Middle frontal gyrus (tissue), 1 donor: ENCODE results near the gene RABGGTA.
"Not testable (repeated sequence)": the region's sequence is repeated elsewhere in the genome, so short reads cannot be mapped to it uniquely, and the experiment has no call there.

Experiments used
- DNase-seq: peaks from one replicate; pipeline ENCODE4 v3.0.0-alpha.2; 2015; ENCODE audit warnings: low spot score; ENCODE audit errors: extremely low spot score

Gene RABGGTA

DNA sequence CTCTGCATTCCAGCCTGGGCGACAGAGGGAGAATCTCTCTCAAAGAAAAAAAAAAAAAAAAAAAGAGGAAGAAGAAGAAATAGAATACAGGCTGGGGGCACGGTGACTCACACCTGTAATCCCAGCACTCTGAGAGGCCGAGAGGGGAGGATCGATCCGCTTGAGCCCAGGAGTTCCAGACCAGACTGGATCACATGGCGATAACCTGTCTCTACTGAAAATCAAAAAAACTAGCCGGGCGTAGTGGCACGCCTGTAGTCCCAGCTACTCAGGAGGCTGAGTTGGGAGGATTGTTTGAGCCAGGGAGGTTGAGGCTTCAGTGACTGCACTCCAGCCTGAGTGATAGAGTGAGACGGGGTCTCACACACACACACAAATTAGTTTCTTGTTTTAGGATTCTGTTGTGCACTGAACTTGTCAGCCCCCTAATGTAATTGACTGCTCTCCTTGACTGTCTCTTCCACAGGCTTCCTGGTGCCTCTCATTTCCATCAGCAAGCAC lies 28.0 kb downstream of the RABGGTA start:
- no peak for DNase-seq

- DNase-seq = peak; percentile 84
These were observed 29.5 kb downstream of the RABGGTA start for GRCh38 chr14:24241829-24242443.

GRCh38 chr14:24240110-24240918 lies 31.1 kb downstream of the RABGGTA start:
- no peak for DNase-seq

DNA sequence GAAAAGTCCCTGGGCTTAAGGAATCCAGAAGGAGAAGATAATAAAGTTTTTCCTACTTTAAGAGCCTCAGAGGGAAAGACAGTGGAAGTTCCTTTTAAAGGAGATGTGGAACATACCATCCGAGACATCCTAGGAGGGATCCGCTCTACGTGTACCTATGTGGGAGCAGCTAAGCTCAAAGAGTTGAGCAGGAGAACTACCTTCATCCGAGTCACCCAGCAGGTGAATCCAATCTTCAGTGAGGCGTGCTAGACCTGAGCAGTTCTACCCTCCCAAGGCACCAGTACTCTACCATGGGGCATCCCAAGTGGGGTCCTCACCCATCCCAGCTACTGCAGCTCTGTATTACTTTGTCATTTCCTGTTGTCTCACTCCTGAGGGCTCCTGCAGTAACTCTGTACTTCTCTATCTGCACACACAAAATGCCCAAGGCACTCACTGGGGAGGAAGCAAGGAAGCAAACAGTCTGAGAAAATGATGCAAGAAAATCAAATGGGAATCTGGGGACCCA lies 32.8 kb downstream of the RABGGTA start:
- DNase-seq = no peak

DNA sequence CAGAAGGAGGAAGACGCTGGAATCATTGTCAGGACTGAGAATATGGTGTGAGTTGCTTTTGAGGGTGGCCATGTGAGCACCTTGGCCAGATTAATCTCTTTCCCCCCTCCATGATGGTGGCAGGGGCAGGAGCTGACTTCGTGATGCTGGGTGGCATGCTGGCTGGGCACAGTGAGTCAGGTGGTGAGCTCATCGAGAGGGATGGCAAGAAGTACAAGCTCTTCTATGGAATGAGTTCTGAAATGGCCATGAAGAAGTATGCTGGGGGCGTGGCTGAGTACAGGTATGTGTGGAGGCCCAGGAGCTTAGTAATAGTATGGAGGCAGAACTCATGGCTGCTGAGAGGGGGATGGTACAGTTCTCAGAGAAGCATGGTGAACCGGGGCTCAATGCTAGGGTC lies 33.3 kb downstream of the RABGGTA start:
- no peak for DNase-seq

GRCh38 chr14:24237463-24237955 lies 33.9 kb downstream of the RABGGTA start:
- no peak for DNase-seq

- DNase-seq = no peak
These were observed 34.5 kb downstream of the RABGGTA start for GRCh38 chr14:24236689-24237462.

DNA sequence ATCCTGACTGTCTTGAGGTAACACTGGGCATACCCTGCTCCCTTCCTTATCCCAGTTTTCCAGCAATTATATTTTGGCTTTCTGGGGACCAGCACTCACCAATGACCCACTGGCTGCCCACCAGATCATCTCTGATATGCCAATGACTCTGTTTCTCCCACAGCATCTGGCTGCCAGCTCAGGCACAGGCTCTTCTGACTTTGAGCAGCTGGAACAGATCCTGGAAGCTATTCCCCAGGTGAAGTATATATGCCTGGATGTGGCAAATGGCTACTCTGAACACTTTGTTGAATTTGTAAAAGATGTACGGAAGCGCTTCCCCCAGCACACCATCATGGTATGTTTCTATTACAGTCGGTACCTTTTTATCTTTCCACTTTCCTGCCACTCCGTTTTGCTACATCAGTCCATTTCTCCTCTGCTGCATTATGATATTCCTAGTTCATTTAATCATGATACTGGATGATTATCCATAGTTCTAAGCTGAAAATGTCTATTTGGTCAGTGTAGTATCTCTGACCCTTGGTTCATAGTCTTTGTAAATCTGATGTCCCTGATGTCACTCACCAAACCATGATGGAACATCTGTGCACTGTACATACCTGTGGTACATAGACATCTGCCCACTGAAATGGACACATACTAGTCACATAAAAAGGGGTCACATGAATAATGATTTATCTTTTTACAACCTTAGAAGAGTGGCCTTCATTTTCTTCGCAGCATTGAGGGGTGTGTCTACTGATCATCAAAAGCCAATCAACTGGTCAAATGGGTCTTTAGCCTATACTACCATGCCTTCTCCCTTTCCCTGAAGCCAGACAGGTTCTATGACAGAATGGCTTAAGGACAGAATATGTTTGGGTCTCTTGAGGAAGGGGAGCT lies 35.4 kb downstream of the RABGGTA start:
- no peak for DNase-seq

DNA sequence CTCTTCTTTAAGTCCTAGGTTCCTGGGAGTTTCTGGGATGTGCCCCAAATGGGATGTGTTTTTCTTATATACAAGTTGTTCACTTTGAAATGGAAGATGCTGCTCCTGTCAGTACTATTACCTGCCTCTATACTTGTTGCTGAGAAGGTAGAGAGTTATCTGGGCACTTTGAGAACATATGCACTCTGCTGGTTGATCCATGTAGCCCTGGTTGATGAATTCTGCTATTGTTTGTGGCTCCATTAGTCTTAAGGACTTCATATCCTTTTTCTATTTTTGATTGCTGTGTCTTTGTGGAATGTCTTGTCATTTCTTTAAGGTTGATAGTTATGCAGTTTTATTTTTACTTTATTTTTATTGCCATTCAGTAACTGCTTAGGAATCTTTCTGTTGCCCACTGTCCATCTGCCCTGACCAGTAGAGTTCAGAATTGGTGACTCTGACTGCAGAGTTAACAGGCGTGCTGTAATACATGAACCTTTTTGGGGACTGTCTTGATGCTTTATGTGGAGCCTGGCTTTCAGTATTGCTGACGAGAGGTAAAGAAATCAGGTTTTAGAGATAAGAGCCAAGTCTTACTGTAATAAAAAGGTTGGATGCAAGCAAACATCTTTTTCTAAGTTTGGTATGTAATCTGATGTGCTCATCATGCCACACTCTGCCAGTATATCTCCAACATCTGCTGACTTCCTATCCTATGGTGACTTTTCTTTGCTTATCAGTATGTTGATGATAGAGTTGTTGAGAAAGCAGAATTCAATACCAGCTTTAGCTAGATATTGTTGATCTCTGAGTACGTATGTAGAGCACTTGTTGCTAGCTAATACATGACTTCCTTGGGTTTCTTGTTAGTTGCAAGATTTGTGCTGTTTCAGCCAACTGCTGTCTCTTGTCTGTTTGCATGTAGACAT lies 37.0 kb downstream of the RABGGTA start:
- no peak for DNase-seq

GRCh38 chr14:24233538-24233866 lies 37.9 kb downstream of the RABGGTA start:
- DNase-seq = no peak

DNA sequence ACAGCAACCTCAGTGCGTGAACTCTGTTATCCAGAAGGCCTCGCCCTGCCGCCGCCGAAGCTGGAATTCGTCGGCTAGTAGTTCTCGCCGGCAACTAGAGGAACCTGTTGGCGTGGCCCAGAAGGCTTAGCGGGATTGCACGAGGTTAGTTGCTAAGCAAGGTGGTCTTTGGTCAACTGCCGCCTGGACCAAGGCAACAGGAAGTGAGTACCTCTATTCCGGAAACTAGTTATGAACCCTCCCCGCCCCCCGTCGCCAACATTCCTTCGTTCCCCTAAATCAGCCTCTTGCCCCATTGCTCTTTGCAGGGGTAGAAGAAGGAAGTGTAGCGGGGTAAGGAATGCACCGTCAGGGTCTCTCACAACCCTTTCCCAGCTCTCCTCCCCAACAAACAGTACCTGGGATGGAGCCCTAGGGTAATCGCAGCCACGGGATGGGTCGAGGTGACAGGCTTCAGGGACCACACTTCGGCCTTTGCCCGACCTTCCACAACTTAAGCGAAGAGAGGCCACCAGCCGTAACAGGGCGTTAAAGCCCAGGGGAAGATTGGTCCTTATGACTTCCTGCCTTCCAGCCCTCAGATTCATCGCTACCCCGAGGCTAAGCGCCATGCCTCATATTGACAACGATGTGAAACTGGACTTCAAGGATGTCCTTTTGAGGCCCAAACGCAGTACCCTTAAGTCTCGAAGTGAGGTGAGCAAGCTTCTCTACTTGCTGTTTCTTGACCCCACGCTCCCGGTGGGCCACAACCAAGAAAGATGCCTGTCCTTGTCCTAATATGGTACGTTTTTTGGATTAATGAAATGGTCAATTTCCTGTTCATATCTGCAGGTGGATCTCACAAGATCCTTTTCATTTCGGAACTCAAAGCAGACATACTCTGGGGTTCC lies 38.5 kb downstream of the RABGGTA start, which contains the start of gene GMPR2:
GMPR2 (plus strand) TSS at position 285 of the 893 bp plus-strand sequence; CDS start at position 610, 325 bp downstream.
- no peak for DNase-seq

DNA sequence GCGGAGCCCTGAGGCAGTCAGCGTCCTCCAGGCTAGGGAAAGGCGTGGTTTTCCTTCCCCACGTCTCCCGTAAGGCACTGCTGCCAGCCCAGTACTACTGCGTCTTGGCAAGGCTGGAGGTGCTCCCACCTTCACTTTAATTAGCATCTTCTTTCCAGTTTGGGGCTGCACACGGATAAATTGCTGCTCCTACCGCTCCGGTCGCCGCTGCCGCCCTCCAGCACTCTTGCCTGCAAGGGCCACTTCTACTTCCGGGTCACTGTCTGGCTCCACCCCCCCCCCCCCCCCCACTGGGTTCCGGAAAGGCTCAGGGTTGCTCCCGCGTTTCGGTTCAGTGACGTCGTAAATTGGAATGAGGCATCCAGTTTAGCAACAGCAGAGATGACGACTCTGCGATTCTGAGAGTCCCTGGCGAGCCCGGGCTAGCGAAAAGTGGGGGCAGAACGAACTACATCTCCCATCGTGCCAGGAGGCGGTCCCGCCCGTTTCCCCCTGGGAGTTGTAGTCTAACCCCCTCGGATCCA lies 39.2 kb downstream of the RABGGTA start, which contains the start of gene NEDD8:
NEDD8 (minus strand) TSS at position 247 of the 524 bp plus-strand sequence; CDS start at position 147, 100 bp downstream.
- DNase-seq = peak; percentile 86

- DNase-seq = no peak
These were observed 39.9 kb downstream of the RABGGTA start for GRCh38 chr14:24231263-24232120.

DNA sequence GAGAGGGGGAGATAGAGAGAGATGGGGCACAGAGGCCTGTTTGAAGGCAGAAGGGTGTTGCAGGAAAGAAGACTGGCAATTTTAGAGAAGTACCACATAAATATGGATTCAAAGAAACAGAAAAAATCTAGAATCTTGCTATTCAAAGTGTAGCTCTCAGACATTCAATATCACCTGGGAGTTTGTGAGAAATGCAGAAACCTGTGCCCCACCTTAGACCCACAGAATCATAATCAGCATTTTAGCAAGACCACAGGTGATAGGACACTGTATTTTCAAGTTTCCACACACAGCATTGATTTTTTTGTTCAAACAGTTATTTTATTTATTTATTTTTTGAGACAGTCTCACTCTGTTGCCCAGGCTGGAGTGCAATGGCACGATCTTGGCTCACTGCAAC lies 42.5 kb downstream of the RABGGTA start:
- DNase-seq = no peak

- DNase-seq = no peak
These were observed 44.9 kb downstream of the RABGGTA start for GRCh38 chr14:24226473-24226872.

DNA sequence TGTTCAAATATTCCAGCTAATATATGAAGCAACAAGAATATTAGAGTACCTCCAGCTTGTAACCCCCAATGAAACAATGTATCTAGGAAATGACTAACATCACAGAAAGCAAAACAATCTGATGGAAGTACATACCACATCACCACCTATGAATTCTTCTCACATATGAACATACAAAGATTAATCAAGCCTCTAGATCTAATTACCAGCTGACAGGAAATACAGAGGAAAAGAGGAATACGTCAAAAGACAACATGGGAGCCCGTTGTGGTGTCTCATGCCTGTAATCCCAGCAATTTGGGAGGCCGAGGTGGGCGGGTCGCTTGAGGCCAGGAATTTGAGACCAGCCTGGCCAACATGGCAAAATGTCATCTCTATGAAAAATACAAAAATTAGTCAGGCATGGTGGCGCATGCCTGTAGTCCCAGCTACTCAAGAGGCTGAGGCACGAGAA lies 46.8 kb downstream of the RABGGTA start:
- DNase-seq = no peak

- not testable (repeated sequence) for DNase-seq
These were observed 48.4 kb downstream of the RABGGTA start for GRCh38 chr14:24222987-24223386.
